A673 (cell line): ENCODE measurements around the gene PFKL. TPM values are rescaled to one million over a fixed set of nuclear protein-coding genes. Genes with fewer than 3 reads are reported as not detected.

ENCODE experiments used
- BruUV-seq: library from RNA; stranded (reverse); fragments of 400-500 nt; replicated peaks from 2 replicates; lab custom pipeline; 2021; lab: Mats Ljungman, UMichigan
- CTCF ChIA-PET: fragments of 300-600 bp; sonication (Branson Sonifier 250); formaldehyde crosslinking; loops from one replicate; lab custom pipeline; 2022; ENCODE audit warnings: antibody characterized with exemption; lab: Charles Lee
- POLR2A ChIA-PET: fragments of 300-600 bp; sonication (Branson Sonifier 250); formaldehyde crosslinking; loops from one replicate; lab custom pipeline; 2022; ENCODE audit warnings: antibody characterized with exemption; ENCODE audit not compliant: low non-redundant PET; lab: Charles Lee
- DNase-seq: peaks from one replicate; pipeline ENCODE4 v3.0.0-alpha.2; 2015; ENCODE audit warnings: low spot score
- H3K27ac ChIP-seq: fragments of 200-600 bp; sonication (generic); 2 replicates; pipeline ENCODE4 v1.5.1; 2016; ENCODE audit warnings: mixed run types, low read depth, mild to moderate bottlenecking, mixed read lengths, antibody characterized with exemption, low read length; ENCODE audit not compliant: poor library complexity, severe bottlenecking
- H3K27me3 ChIP-seq: fragments of 200-600 bp; sonication (generic); replicated peaks from 2 replicates; pipeline ENCODE4 v1.6.1; 2017; ENCODE audit warnings: mixed run types, low read depth, mild to moderate bottlenecking, mixed read lengths, antibody characterized with exemption, low read length; ENCODE audit not compliant: insufficient read depth, poor library complexity
- H3K36me3 ChIP-seq: fragments of 200-600 bp; sonication (generic); 2 replicates; pipeline ENCODE4 v1.6.1; 2016; ENCODE audit warnings: mixed run types, mild to moderate bottlenecking, mixed read lengths, antibody characterized with exemption, low read length; ENCODE audit not compliant: insufficient read depth, poor library complexity, severe bottlenecking
- H3K4me1 ChIP-seq: fragments of 200-600 bp; sonication (generic); 2 replicates; pipeline ENCODE4 v1.6.1; 2017; ENCODE audit warnings: mixed run types, mild to moderate bottlenecking, mixed read lengths, antibody characterized with exemption, low read length; ENCODE audit not compliant: insufficient read depth, poor library complexity, severe bottlenecking
- H3K4me3 ChIP-seq: fragments of 200-600 bp; sonication (generic); 2 replicates; pipeline ENCODE4 v1.5.1; 2016; ENCODE audit warnings: low read depth, mixed run types, mild to moderate bottlenecking, mixed read lengths, low read length; ENCODE audit not compliant: poor library complexity, severe bottlenecking
- H3K9me3 ChIP-seq: fragments of 200-600 bp; sonication (generic); 2 replicates; pipeline ENCODE4 v1.6.1; 2016; ENCODE audit warnings: mixed run types, low read depth, mild to moderate bottlenecking, mixed read lengths, antibody characterized with exemption, low read length; ENCODE audit not compliant: poor library complexity, severe bottlenecking
- EZH2 ChIP-seq: fragments of 200-600 bp; sonication (generic); IDR thresholded peaks from 2 replicates; pipeline ENCODE4 v1.6.1; 2017; ENCODE audit warnings: borderline replicate concordance, low read depth, mild to moderate bottlenecking, mixed read lengths, antibody characterized with exemption, low read length; ENCODE audit not compliant: poor library complexity, severe bottlenecking
- intact Hi-C: fragments of 100-400 bp; cut with micrococcal nuclease; formaldehyde crosslinking; loops from one replicate; pipeline ENCODE4 v1.10.0; 2022; ENCODE audit not compliant: unreplicated experiment
- total RNA-seq: library from RNA; stranded (reverse); gene quantifications from 2 replicates; pipeline ENCODE4 v1.2.3, GENCODE V29; 2021
- TF ChIP-seq, protein P1 (sequence below): fragments of 300-800, 200-600 bp; sonication (generic); conservative IDR thresholded peaks from 2 replicates; pipeline ENCODE4 v1.5.1; 2017; ENCODE audit warnings: low read depth, mild to moderate bottlenecking, antibody characterized with exemption, low read length, moderate library complexity, mixed read lengths

Gene PFKL
- total RNA-seq, 1 experiment from 2014 or later: 112 TPM

DNA sequence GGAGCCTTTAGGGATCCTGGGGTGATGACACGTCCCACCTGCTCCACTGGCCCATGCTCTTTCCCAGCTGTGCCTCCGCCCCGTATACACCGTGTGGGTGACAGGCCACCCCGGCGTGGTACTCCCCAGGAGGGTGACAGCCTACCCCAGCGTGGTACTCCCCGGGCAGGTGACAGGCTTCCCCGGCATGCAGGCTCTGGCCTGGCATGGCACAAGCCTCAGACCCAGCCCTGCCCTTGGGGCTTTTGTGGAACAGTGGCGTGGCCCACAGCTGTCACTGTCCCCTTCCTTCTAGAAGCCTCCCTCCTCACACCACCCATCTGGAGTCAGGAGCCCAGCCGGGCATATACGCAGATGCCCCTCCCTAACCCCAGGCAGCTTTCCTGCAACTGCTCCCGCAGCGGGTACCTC lies 4.7 kb upstream of the PFKL start:
- no TSS peak for BruUV-seq
- Histone ChIP-seq H3K27ac (no peak overlapping the region), H3K4me1 (peaks cover 26% of the 10 kb centered on the region), H3K27me3 (no peaks in the 10 kb centered on the region), H3K36me3 (no peaks in the 10 kb centered on the region), H3K4me3 (no peak overlapping the region), H3K9me3 (no peaks in the 10 kb centered on the region)
- ChIA-PET CTCF (no interaction called here), POLR2A (no interaction called here)
- TF ChIP-seq, protein P1, sequence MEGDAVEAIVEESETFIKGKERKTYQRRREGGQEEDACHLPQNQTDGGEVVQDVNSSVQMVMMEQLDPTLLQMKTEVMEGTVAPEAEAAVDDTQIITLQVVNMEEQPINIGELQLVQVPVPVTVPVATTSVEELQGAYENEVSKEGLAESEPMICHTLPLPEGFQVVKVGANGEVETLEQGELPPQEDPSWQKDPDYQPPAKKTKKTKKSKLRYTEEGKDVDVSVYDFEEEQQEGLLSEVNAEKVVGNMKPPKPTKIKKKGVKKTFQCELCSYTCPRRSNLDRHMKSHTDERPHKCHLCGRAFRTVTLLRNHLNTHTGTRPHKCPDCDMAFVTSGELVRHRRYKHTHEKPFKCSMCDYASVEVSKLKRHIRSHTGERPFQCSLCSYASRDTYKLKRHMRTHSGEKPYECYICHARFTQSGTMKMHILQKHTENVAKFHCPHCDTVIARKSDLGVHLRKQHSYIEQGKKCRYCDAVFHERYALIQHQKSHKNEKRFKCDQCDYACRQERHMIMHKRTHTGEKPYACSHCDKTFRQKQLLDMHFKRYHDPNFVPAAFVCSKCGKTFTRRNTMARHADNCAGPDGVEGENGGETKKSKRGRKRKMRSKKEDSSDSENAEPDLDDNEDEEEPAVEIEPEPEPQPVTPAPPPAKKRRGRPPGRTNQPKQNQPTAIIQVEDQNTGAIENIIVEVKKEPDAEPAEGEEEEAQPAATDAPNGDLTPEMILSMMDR: no peak
- TF ChIP-seq EZH2: no peak
- intact Hi-C loops: loop anchor here (5.0 kb wide), 1 partner anchor 483 kb away; no protein-coding TSS in a partner anchor
- DNase-seq: peak; percentile 44

DNA sequence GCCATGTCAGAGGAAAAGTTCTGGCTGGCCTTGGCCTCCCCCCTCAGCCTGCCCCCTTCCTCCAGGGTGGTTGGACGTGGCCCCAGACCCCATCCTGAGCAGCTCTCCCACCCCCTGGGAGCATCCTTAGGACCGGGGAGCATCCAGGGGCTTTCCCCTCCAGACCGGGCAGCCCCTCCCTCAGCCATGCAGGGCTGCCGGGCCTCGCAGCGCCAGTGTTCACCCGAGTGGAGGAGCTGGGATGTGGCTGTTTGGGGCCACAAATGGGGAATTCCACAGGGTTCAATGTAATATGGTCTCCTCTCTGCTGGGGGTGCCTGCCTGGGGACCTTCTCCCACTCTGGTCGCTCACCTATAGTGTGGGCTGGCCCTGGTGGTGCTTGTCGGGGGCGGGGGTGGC lies 4.2 kb upstream of the PFKL start:
- intact Hi-C loops: loop anchor here (5.0 kb wide), 1 partner anchor 483 kb away; no protein-coding TSS in a partner anchor
- ChIA-PET POLR2A (no interaction called here), CTCF (no interaction called here)
- Histone ChIP-seq H3K9me3 (no peaks in the 10 kb centered on the region), H3K27me3 (no peaks in the 10 kb centered on the region), H3K4me1 (peaks cover 28% of the 10 kb centered on the region), H3K27ac (no peak overlapping the region), H3K4me3 (no peak overlapping the region), H3K36me3 (no peaks in the 10 kb centered on the region)
- DNase-seq: no peak
- no TSS peak for BruUV-seq
- TF ChIP-seq, protein P1: no peak
- no peak for TF ChIP-seq EZH2

DNA sequence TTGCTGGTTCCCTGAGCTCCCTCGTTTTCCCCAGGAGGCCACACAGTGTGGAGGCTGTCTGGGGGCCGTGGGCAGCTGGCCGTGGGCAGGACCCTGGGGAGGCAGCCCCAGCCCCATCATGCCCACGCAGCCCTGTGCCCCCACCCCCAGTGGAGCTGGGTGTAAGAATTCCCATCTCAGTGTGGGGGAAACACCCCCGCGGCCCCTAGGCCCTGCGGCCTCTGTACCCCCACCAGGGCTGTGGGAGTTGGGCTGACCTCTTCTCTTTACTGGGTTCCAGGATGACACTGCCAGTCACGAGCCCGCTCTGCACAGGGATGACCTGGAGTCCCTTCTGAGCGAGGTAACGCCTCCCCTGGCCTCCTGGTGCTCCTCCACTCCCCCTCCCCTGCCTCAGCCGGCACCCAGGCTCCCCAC lies 3.7 kb upstream of the PFKL start:
- Histone ChIP-seq H3K9me3 (no peaks in the 10 kb centered on the region), H3K36me3 (no peaks in the 10 kb centered on the region), H3K27me3 (no peaks in the 10 kb centered on the region), H3K4me1 (peaks cover 33% of the 10 kb centered on the region), H3K27ac (no peak overlapping the region), H3K4me3 (no peak overlapping the region)
- ChIA-PET POLR2A (no interaction called here), CTCF (no interaction called here)
- intact Hi-C loops: loop anchor here (5.0 kb wide), 1 partner anchor 484 kb away; no protein-coding TSS in a partner anchor
- TF ChIP-seq, protein P1: no peak
- no peak for TF ChIP-seq EZH2
- no peak for DNase-seq
- BruUV-seq: no TSS peak
